Neural cell (in vitro differentiated cells): ENCODE results near the gene TCFL5. TPM values are rescaled to one million over a fixed set of nuclear protein-coding genes. Genes with fewer than 3 reads are reported as not detected.

Experiments used
- H2AFZ ChIP-seq: fragments of 200-600, 300-800 bp; sonication (generic), shearing (Covaris generic); 2 replicates; pipeline ENCODE4 v1.6.0; 2014; ENCODE audit warnings: low read depth, mild to moderate bottlenecking, antibody characterized with exemption, low read length, moderate library complexity
- H3F3A ChIP-seq: fragments of 200-600 bp; shearing (Covaris generic); 2 replicates; pipeline ENCODE4 v1.6.1; 2016; ENCODE audit warnings: mild to moderate bottlenecking, moderate library complexity, mixed read lengths, antibody characterized with exemption, low read length; ENCODE audit not compliant: insufficient read depth, poor library complexity, severe bottlenecking
- H3K27ac ChIP-seq: fragments of 200-600, 300-800 bp; sonication (generic), shearing (Covaris generic); 2 replicates; pipeline ENCODE4 v1.5.1; 2014; ENCODE audit warnings: mild to moderate bottlenecking, low read length, moderate library complexity
- H3K27me3 ChIP-seq: fragments of 300-800, 200-600 bp; sonication (generic), shearing (Covaris generic); 2 replicates; pipeline ENCODE4 v1.6.0; 2014; ENCODE audit warnings: mild to moderate bottlenecking, low read depth, low read length, moderate library complexity; ENCODE audit not compliant: insufficient read depth
- H3K36me3 ChIP-seq: fragments of 300-800, 200-600 bp; sonication (generic), shearing (Covaris generic); 2 replicates; pipeline ENCODE4 v1.5.1; 2014; ENCODE audit warnings: mild to moderate bottlenecking, antibody characterized with exemption, low read length, moderate library complexity; ENCODE audit not compliant: insufficient read depth
- H3K4me2 ChIP-seq: fragments of 300-800, 200-600 bp; sonication (generic), shearing (Covaris generic); 2 replicates; pipeline ENCODE4 v1.6.0; 2014; ENCODE audit warnings: mild to moderate bottlenecking, low read length
- H3K4me3 ChIP-seq: fragments of 300-800, 200-600 bp; sonication (generic), shearing (Covaris generic); 2 replicates; pipeline ENCODE4 v1.5.1; 2014; ENCODE audit warnings: mild to moderate bottlenecking, low read length, moderate library complexity
- H3K79me2 ChIP-seq: fragments of 200-600 bp; shearing (Covaris generic); replicated peaks from 2 replicates; pipeline ENCODE4 v1.6.0; 2014; ENCODE audit warnings: mild to moderate bottlenecking, low read length, moderate library complexity; ENCODE audit not compliant: insufficient read depth
- H3K9ac ChIP-seq: fragments of 300-800, 200-600 bp; sonication (generic), shearing (Covaris generic); 2 replicates; pipeline ENCODE4 v1.6.1; 2016; ENCODE audit warnings: mild to moderate bottlenecking, low read length, mixed read lengths
- H3K9me2 ChIP-seq: fragments of 200-600 bp; shearing (Covaris generic); 2 replicates; pipeline ENCODE4 v1.6.1; 2016; ENCODE audit warnings: mild to moderate bottlenecking, low read length, mixed read lengths; ENCODE audit not compliant: insufficient read depth
- H3K9me3 ChIP-seq: fragments of 200-600, 300-800 bp; sonication (generic), shearing (Covaris generic); 2 replicates; pipeline ENCODE4 v1.6.1; 2016; ENCODE audit warnings: mild to moderate bottlenecking, mixed run types, low read length, moderate library complexity, mixed read lengths
- H4K20me1 ChIP-seq: fragments of 200-600 bp; shearing (Covaris generic); 2 replicates; pipeline ENCODE4 v1.6.1; 2016; ENCODE audit warnings: mild to moderate bottlenecking, mixed run types; ENCODE audit not compliant: insufficient read depth
- CTCF ChIP-seq: fragments of 450-650 bp; IDR thresholded peaks from 2 replicates; pipeline ENCODE4 v1.5.1; 2014; ENCODE audit warnings: antibody characterized with exemption, mild to moderate bottlenecking, moderate library complexity; ENCODE audit not compliant: poor library complexity, severe bottlenecking
- EP300 ChIP-seq: fragments of 450-650 bp; conservative IDR thresholded peaks from 2 replicates; pipeline ENCODE4 v1.6.1; 2014; ENCODE audit warnings: antibody characterized with exemption, mild to moderate bottlenecking, moderate library complexity; ENCODE audit not compliant: poor library complexity, severe bottlenecking
- EZH2 ChIP-seq: fragments of 200-600, 300-800 bp; shearing (Covaris generic), sonication (generic); IDR thresholded peaks from 2 replicates; pipeline ENCODE4 v1.6.1; 2014; ENCODE audit warnings: antibody characterized with exemption, low read length, borderline replicate concordance, mild to moderate bottlenecking; ENCODE audit not compliant: insufficient read depth, poor library complexity, severe bottlenecking
- MXI1 ChIP-seq: fragments of 450-650 bp; conservative IDR thresholded peaks from 2 replicates; pipeline ENCODE4 v1.6.1; 2014; ENCODE audit warnings: antibody characterized with exemption, mild to moderate bottlenecking; ENCODE audit not compliant: poor library complexity, severe bottlenecking
- POLR2AphosphoS5 ChIP-seq: IDR thresholded peaks from 2 replicates; pipeline ENCODE4 v1.6.1; 2012
- RAD21 ChIP-seq: fragments of 450-650 bp; conservative IDR thresholded peaks from 2 replicates; pipeline ENCODE4 v1.6.1; 2014; ENCODE audit warnings: antibody characterized with exemption, mild to moderate bottlenecking, moderate library complexity
- REST ChIP-seq: IDR thresholded peaks from 2 replicates; pipeline ENCODE4 v1.6.1; 2012; ENCODE audit warnings: borderline replicate concordance
- SMC3 ChIP-seq: fragments of 450-650 bp; conservative IDR thresholded peaks from 2 replicates; pipeline ENCODE4 v1.6.1; 2014; ENCODE audit warnings: antibody characterized with exemption, mild to moderate bottlenecking, moderate library complexity; ENCODE audit not compliant: poor library complexity
- TAF1 ChIP-seq: IDR thresholded peaks from 2 replicates; pipeline ENCODE4 v1.6.1; 2012; ENCODE audit warnings: low read depth
- polyA plus RNA-seq: library from polyadenylated mRNA; depleted of rRNA; stranded (reverse); fragments of >200 nt; gene quantifications from 2 replicates; pipeline ENCODE4 v1.2.3, GENCODE V29; 2014

The TCFL5 gene
- polyA plus RNA-seq, 1 donor from 2014 or later: 9.8 TPM

- no peak for TF ChIP-seq SMC3
- TF ChIP-seq POLR2AphosphoS5: no peak
- TF ChIP-seq EZH2: no peak
- no peak for TF ChIP-seq RAD21
- TF ChIP-seq REST: no peak
- TF ChIP-seq CTCF: no peak
- no peak for TF ChIP-seq TAF1
- TF ChIP-seq EP300: no peak
- TF ChIP-seq MXI1: no peak
- H3K27me3 ChIP-seq: no peaks in the 10 kb centered on the region
- H3K9ac ChIP-seq: no peak overlapping the region
- H3K4me2 ChIP-seq: no peak overlapping the region
- no peaks in the 10 kb centered on the region for H3K36me3 ChIP-seq
- no peak overlapping the region for H3K4me3 ChIP-seq
- H3K79me2 ChIP-seq: no peaks in the 10 kb centered on the region
- no peak overlapping the region for H2AFZ ChIP-seq
- no peaks in the 10 kb centered on the region for H3K9me2 ChIP-seq
- H3K9me3 ChIP-seq: no peaks in the 10 kb centered on the region
- H3K27ac ChIP-seq: no peak overlapping the region
- no peaks in the 10 kb centered on the region for H4K20me1 ChIP-seq
- H3F3A ChIP-seq: no peaks in the 10 kb centered on the region
Measured at GRCh38 chr20:62825986-62826645, 35.5 kb downstream of the TCFL5 start.

GRCh38 chr20:62825333-62825985 is 36.2 kb downstream of the TCFL5 start:
- H4K20me1 ChIP-seq: no peaks in the 10 kb centered on the region
- no peak overlapping the region for H3K9ac ChIP-seq
- no peaks in the 10 kb centered on the region for H3K27me3 ChIP-seq
- H3F3A ChIP-seq: no peaks in the 10 kb centered on the region
- no peaks in the 10 kb centered on the region for H3K79me2 ChIP-seq
- no peaks in the 10 kb centered on the region for H3K9me2 ChIP-seq
- no peak overlapping the region for H3K27ac ChIP-seq
- H3K36me3 ChIP-seq: no peaks in the 10 kb centered on the region
- H3K4me2 ChIP-seq: no peak overlapping the region
- H3K9me3 ChIP-seq: no peaks in the 10 kb centered on the region
- TF ChIP-seq EZH2 (no peak), MXI1 (no peak), POLR2AphosphoS5 (no peak), SMC3 (no peak), TAF1 (no peak), REST (no peak), EP300 (no peak), CTCF (no peak)
- no peak overlapping the region for H3K4me3 ChIP-seq
- no peak overlapping the region for H2AFZ ChIP-seq
